Activated CD8-positive, alpha-beta memory T cell treated with anti-CD3 and anti-CD28 coated beads for 36 hours (primary cell): Measurements from ENCODE around the gene UCKL1. TPM values are rescaled to one million over a fixed set of nuclear protein-coding genes. Genes with fewer than 3 reads are reported as not detected.

Experiments used
- CTCF ChIA-PET: fragments of 350-600 bp; sonication (Branson Sonifier 250); formaldehyde crosslinking; loops from one replicate; lab custom pipeline; 2021; ENCODE audit warnings: antibody characterized with exemption; lab: Charles Lee
- POLR2A ChIA-PET: fragments of 350-600 bp; sonication (Branson Sonifier 250); formaldehyde crosslinking; loops from one replicate; lab custom pipeline; 2021; ENCODE audit warnings: antibody characterized with exemption; lab: Charles Lee
- total RNA-seq, 2 experiments: library from RNA; stranded (reverse); gene quantifications; one replicate each; pipeline ENCODE4 v1.2.3, GENCODE V29; 2021

UCKL1 gene
- total RNA-seq, 2 experiments from 2014 or later, result 32.9 to 35.2 TPM

- POLR2A ChIA-PET, result no interaction called here
- CTCF ChIA-PET, result interaction anchor here (0.6 to 1.8 kb wide), 19 partner anchors 7 to 437 kb away, joined by 3 to 10 read pairs (median 4); partner anchors contain the start of genes PTK6, TPD52L2 and UCKL1
Measured at GRCh38 chr20:63974402-63975200, 18.4 kb upstream of the UCKL1 start.

DNA sequence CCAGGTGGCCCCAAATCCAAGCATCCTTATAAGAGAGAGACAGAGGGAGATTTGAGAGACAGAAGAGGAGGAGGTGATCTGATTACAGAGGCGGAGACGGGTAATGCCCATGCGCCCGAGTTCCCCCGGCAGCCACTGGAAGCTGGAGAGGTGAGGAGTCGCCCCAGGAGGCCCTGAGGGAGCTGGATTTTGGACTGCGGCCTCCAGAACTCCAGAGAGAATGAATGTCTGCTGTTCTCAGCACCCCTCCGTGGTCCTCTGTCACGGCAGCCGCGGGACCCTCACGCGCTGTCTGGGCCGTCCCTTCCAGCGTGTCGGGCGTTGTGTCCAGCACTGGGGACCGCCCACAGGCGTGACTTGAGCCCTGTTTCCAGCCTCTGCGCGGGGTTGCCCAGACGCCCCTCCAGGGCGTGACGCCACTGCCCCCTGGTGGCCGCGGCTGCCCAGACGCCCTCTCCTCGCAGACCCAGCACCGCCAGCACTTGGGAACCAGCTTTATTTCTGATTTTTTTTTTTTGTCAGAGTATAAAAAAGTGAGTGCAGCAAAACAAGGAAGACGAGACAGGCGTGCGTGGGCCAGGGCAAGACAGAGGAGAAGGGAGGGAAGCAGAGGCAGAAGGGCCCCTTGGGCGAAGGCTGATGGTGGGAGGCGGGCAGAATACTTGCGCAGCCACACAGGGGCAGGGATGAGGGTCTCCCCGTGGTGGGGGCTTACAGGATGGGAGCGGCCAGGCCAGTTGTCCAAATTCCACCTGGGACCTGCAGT, 17.6 kb upstream of the UCKL1 start:
- ChIA-PET CTCF (interaction anchor here (0.6 to 1.8 kb wide), 24 partner anchors 8 to 436 kb away, joined by 3 to 10 read pairs (median 4); partner anchors contain the start of genes PTK6, STMN3, TPD52L2 and UCKL1), POLR2A (no interaction called here)

DNA sequence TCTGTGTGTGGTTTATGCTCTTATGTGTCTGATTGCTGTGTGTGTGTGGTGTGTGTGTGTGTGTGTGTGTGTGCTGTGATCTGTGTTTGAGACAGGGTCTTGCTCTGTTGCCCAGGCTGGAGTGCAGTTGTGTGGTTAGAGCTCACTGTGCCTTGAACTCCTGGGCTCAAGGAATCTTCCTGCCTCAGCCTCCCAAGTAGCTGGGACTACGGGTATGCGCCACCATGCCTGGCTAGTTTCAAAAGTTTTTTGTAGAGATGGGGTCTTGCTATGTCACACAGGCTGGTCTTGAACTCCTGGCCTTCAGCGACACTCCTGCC, 16.9 kb upstream of the UCKL1 start:
- ChIA-PET CTCF (interaction anchor here (0.8 to 1.8 kb wide), 13 partner anchors 9 to 436 kb away, joined by 3 to 10 read pairs (median 4); partner anchors contain the start of genes PTK6, STMN3 and UCKL1), POLR2A (no interaction called here)

- POLR2A ChIA-PET, result no interaction called here
- CTCF ChIA-PET, result interaction anchor here (0.8 to 1.8 kb wide), 6 partner anchors 8 to 435 kb away, joined by 3 to 10 read pairs (median 4); partner anchors contain the start of genes PTK6 and STMN3
Measured at GRCh38 chr20:63972312-63973159, 16.3 kb upstream of the UCKL1 start.

DNA sequence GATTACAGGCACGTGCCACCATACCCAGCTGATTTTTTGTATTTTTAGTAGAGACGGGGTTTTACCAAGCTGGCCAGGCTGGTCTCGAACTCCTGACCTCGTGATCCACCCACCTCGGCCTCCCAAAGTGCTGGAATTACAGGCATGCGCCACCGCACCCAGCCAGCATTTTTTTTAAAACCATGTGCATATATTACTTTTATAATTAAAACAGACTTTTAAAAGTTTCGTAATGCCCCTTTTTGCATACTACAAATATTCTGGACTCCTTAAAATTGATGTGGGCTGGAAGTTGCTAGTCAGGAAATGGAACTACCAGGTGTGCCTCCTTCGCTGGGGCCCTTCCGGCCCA, 15.7 kb upstream of the UCKL1 start:
- CTCF ChIA-PET, result interaction anchor here (0.6 to 1.3 kb wide), 2 partner anchors 423 to 434 kb away, joined by 3 to 4 read pairs; partner anchors contain the start of gene PTK6
- POLR2A ChIA-PET, result interaction anchor here (0.6 to 0.7 kb wide), 2 partner anchors 29 to 107 kb away, joined by 5 read pairs; partner anchors contain the start of gene TPD52L2

GRCh38 chr20:63970714-63971431, 14.7 kb upstream of the UCKL1 start:
- ChIA-PET CTCF (interaction anchor here (0.6 to 1.3 kb wide), 2 partner anchors 421 to 433 kb away, joined by 3 to 4 read pairs; partner anchors contain the start of gene PTK6), POLR2A (interaction anchor here (0.6 to 0.7 kb wide), 2 partner anchors 28 to 106 kb away, joined by 5 read pairs; partner anchors contain the start of gene TPD52L2)

GRCh38 chr20:63969838-63970713, 13.9 kb upstream of the UCKL1 start, which contains the start of gene ZNF512B:
TSS of gene ZNF512B (minus strand) at chr20:63969930. CDS start at chr20:63967950, 1,980 bp downstream.
- POLR2A ChIA-PET, result no interaction called here
- CTCF ChIA-PET, result no interaction called here

DNA sequence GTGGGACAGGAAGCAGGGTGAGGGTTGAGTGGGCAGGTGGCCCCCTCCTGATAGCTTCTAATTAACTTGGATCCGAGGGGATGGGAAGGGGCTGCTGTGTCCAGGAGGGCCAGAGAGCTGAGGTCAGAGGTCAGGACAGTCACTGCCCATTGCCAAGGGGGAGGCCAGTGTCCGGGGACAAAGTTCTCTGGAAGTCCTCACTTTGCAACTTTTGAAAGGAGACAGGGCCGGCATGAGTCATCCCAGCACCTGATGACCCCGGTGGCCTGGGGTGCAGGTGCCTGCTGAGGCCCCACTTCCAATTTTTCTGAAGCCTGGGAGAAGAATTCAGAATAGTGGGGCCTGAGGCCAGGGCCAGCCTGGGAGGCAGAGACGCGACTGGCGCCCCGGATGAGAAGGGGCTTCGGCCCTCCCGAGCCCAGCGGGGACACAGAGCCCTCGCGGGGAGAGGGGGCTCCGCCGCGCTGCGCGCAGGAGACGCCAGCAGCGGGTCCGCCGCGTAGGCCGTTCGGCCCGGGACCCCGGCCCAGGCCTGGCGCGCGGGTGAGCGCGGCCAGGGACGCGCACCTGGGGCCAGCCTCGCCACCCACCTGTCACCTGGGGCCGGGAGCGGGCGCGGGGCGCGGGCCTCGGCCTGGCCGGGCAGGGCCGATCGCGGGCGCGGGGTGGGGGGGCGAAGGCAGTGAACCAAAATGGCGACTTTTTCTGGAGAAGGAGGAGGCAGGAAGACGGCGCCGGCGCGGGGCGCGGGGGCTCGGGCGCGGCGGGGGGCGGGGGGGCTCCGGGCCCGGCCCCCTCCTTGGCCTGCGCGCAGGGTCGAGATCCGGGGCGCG, 12.9 kb upstream of the UCKL1 start:
- ChIA-PET POLR2A (interaction anchor here (1.1 to 2.1 kb wide), 2 partner anchors 12 to 69 kb away, joined by 3 to 5 read pairs; partner anchors contain the start of gene UCKL1), CTCF (interaction anchor here (0.6 to 2.2 kb wide), 3 partner anchors 11 to 69 kb away, joined by 3 to 5 read pairs (median 3); partner anchors contain the start of gene SAMD10)

DNA sequence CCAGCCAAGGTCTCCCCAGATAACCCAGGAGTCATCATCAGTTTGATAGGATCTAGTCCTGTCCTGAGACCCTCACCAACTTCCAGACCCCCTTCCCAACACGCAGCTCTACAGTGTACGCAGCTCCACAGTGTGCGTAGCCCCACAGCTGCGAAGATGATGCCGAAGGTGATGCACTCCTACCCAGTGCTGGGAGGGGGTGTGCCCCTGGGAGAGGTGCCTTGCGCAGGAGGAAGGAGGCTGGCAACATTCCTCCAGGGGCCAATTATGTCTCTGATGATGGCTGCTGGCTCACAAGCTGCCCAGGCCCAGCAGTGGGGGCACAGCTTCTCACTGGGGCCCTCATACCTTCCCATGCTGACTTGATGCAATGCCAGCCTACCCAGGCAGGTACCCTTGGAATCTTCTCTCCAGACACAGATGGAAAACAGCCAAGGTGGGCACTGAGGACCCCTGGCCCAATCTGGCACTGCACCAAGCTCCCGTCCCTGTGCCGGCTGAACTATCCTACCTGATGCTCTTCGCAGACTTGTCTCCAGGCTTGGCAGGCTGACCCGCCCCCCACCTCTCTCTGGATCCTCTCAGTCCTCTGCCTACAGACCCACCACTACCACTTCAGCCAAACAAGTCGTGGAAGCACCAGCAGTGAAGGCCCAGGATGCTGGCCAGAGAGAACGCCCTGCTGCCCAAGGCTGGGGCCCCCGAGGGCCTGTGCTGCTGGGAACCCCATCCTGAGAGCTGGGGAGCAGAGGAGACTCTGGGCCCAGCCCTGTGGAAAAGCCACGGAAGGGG, 12.1 kb upstream of the UCKL1 start:
- POLR2A ChIA-PET, result interaction anchor here (0.6 to 2.1 kb wide), 3 partner anchors 11 to 135 kb away, joined by 3 to 5 read pairs (median 3); partner anchors contain the start of gene UCKL1
- CTCF ChIA-PET, result interaction anchor here (0.6 to 2.2 kb wide), 3 partner anchors 12 to 70 kb away, joined by 3 to 5 read pairs (median 3); partner anchors contain the start of gene SAMD10

DNA sequence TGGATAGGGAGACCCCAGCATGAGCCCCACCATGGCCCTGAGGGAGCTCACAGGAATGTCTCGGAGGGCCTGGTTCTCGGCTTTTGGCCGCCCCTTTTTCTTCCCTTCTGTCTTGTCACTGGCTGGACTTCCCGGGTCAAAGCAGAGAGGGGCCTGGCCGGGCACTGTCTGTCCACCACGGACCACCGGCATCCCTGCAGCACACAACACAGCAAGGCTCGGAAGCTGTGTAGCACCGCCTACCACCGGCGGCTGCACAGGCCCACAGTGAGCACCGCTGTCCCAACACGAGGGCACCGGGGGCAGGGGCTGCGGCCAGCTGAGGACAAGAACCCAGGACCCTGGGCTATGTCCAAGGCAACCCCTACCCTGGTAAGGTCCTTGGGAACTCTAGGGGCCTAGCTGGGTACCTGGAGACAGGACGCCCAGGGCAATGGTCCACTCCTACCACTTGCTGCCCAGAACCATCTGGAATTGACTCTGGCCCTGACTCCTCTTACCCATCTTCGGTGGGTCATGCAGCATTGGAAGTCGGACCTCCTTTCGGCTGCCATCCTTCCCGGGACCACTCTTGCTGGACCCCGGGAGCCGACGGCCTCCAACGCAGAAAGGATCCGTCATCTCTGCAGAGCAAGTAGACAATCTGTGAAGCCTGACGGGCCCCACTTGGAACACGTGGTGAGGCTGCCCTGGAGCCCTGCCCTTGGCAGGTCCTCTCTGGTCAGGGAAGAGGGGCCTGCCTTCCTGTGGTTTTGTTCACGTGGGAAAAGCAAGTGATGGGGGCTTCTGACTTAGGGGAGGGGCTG, 11.3 kb upstream of the UCKL1 start:
- CTCF ChIA-PET, result interaction anchor here (0.6 to 2.2 kb wide), 3 partner anchors 12 to 326 kb away, joined by 3 to 5 read pairs (median 3); partner anchors contain the start of genes SAMD10 and TPD52L2
- POLR2A ChIA-PET, result interaction anchor here (0.6 to 2.1 kb wide), 2 partner anchors 11 to 136 kb away, joined by 3 to 5 read pairs; partner anchors contain the start of gene UCKL1

- POLR2A ChIA-PET, result no interaction called here
Measured at GRCh38 chr20:63966944-63967322, 10.7 kb upstream of the UCKL1 start.

GRCh38 chr20:63966172-63966943, 10.1 kb upstream of the UCKL1 start:
- ChIA-PET POLR2A (no interaction called here), CTCF (interaction anchor here (0.9 kb wide), 1 partner anchor 101 kb away, joined by 3 read pairs; the partner anchor contains the start of gene TPD52L2)

More at GRCh38 chr20:63966944-63967322, 10.7 kb upstream of the UCKL1 start:
- CTCF ChIA-PET, result interaction anchor here (0.6 to 2.2 kb wide), 3 partner anchors 13 to 325 kb away, joined by 3 to 5 read pairs (median 3); partner anchors contain the start of genes SAMD10 and TPD52L2

- CTCF ChIA-PET, result interaction anchor here (1.3 kb wide), 1 partner anchor 9 kb away, joined by 4 read pairs; no protein-coding TSS in a partner anchor
- POLR2A ChIA-PET, result no interaction called here
Measured at GRCh38 chr20:63964412-63964811, 8.2 kb upstream of the UCKL1 start.
